Ovary (tissue), 9 donors: ENCODE results near the gene CCDC198. TPM values are rescaled to one million over a fixed set of nuclear protein-coding genes. Genes with fewer than 3 reads are reported as not detected.

Experiments used
- DNase-seq, 5 donors: peaks; one replicate each; pipeline ENCODE4 v3.0.0-alpha.2; 2019 to 2020
- H3K27ac ChIP-seq, 2 donors: fragments of 200-600 bp; one replicate each; pipeline versions ENCODE4 v1.5.1 to v1.8.0; 2019 to 2022
- H3K27me3 ChIP-seq: fragments of 200-600 bp; one replicate; pipeline ENCODE4 v1.8.0; 2022
- H3K36me3 ChIP-seq: fragments of 200-600 bp; sonication (generic); one replicate; pipeline ENCODE4 v1.5.1; 2019
- H3K4me1 ChIP-seq: one replicate; pipeline ENCODE4 v1.8.1; 2013; ENCODE audit warnings: mild to moderate bottlenecking, moderate library complexity; ENCODE audit not compliant: insufficient read depth
- H3K4me3 ChIP-seq: fragments of 200-600 bp; sonication (generic); one replicate; pipeline ENCODE4 v1.5.1; 2017
- H3K9me3 ChIP-seq, 2 donors: fragments of 200-600 bp in 1 of 2; sonication (generic) in 1 of 2; one replicate each; pipeline versions ENCODE4 v1.5.1 to v1.8.1; 2013 to 2019; ENCODE audit warnings: mild to moderate bottlenecking in 1 of 2, moderate library complexity in 1 of 2
- CTCF ChIP-seq, 3 donors: fragments of 450-650 bp in 2 of 3; fragments of 200-600 bp in 1 of 3; IDR thresholded peaks; one replicate each; pipeline versions ENCODE4 v1.5.1 to v1.8.0; 2016 to 2022; ENCODE audit warnings: antibody characterized with exemption in 3 of 3, mild to moderate bottlenecking in 1 of 3
- EP300 ChIP-seq: sonication (generic); formaldehyde crosslinking; IDR thresholded peaks from one replicate; pipeline ENCODE4 v1.6.1; 2017; ENCODE audit warnings: antibody characterized with exemption
- POLR2A ChIP-seq: fragments of 450-650 bp; IDR thresholded peaks from one replicate; pipeline ENCODE4 v1.6.1; 2017; ENCODE audit warnings: antibody characterized with exemption, mild to moderate bottlenecking, moderate library complexity
- WGBS, 3 donors: extraction: QIAGEN DNeasy Blood & Tissue Kit in 1 of 3; methylation state at CpG; one replicate each; pipeline versions ENCODE4 v1.1.5 to v1.1.7; 2013 to 2017; 5-methylcytosine and 5-hydroxymethylcytosine counted together
- intact Hi-C, 4 donors: fragments of 100-400 bp; cut with DNase I; formaldehyde crosslinking; loops; one replicate each; pipeline versions ENCODE4 v1.11.0 to v1.15.1; 2022 to 2023
- polyA plus RNA-seq, 2 donors: library from polyadenylated mRNA; stranded (reverse); fragments of 200-250 nt in 1 of 2; fragments of 350-450 nt in 1 of 2; fragmentation: Illumina TruSeq in 1 of 2; extraction: RNeasy Lipid Tissue Mini Kit (QIAGEN cat#74804) in 1 of 2; gene quantifications; one replicate each; pipeline ENCODE4 v1.2.3, GENCODE V29; 2013 to 2014
- total RNA-seq, 7 donors: library from RNA; depleted of rRNA in 2 of 7; stranded (reverse); fragments of >200 nt in 2 of 7; fragmentation: NEBNext Ultra II Directional in 3 of 7; extraction: Animal tissue kit (Norgen Biotek cat#: 25700) in 3 of 7; gene quantifications; one replicate each; pipeline versions ENCODE4 v1.1.0 to v1.2.4, GENCODE V29; 2016 to 2023
- donor health status: DM: no; HTN: no; CAD: no; lungs with moderate emphysema.
- donor health status: DM: no; HTN: no; CAD: no.
- donor health status: Bipolar disorder and iron deficiency.
- donor health status: DM: yes; HTN: yes; CAD: no.
- donor health status: DM: no; HTN: no; CAD: no.
- donor health status: DM: yes; HTN: yes; CAD: no.

Gene CCDC198
- total and polyA plus RNA-seq, 9 donors, result 0.05 to 12.3 (median 1.3) TPM; not detected in 4

GRCh38 chr14:57480051-57480450 lies 13.6 kb downstream of the CCDC198 start:
- Histone ChIP-seq H3K36me3 (no peaks in the 10 kb centered on the region), H3K9me3 (no peaks in the 10 kb centered on the region), H3K27ac (peak overlapping the region in 1 of 2 donors; percentile 58), H3K27me3 (no peaks in the 10 kb centered on the region), H3K4me1 (peaks cover 13% of the 10 kb centered on the region), H3K4me3 (no peak overlapping the region)
- no peak for DNase-seq
- intact Hi-C loops, result loop anchor here in 3 of 4 donors (5.0 to 10.0 kb wide), 3 partner anchors 585 to 595 kb away; no protein-coding TSS in a partner anchor
- TF ChIP-seq EP300 (no peak), CTCF (IDR thresholded peaks at IDR 0.05) (no peak), POLR2A (no peak)
- WGBS, 3 donors, result 61 to 75% (median 72%) methylated on average over 1 of the region's 1 CpG

- intact Hi-C loops, result no loop called here
- no peak for DNase-seq
- Histone ChIP-seq H3K27ac (no peak overlapping the region), H3K4me1 (peaks cover 13% of the 10 kb centered on the region), H3K4me3 (no peak overlapping the region), H3K36me3 (no peaks in the 10 kb centered on the region), H3K27me3 (no peaks in the 10 kb centered on the region), H3K9me3 (no peaks in the 10 kb centered on the region)
- 91 to 94% (median 91%) methylated on average over 1 of the region's 1 CpG for WGBS, 3 donors
- no peak for TF ChIP-seq EP300
- TF ChIP-seq POLR2A, result no peak
- TF ChIP-seq CTCF (IDR thresholded peaks at IDR 0.05), result no peak
Observed at GRCh38 chr14:57479197-57479596, 14.5 kb downstream of the CCDC198 start.

GRCh38 chr14:57478050-57478449 lies 15.6 kb downstream of the CCDC198 start:
- no peaks in the 10 kb centered on the region for H3K36me3 ChIP-seq
- no peaks in the 10 kb centered on the region for H3K9me3 ChIP-seq
- intact Hi-C loops, result no loop called here
- H3K27me3 ChIP-seq, result no peaks in the 10 kb centered on the region
- peak overlapping the region in 1 of 2 donors; percentile 24 for H3K27ac ChIP-seq
- WGBS, 3 donors, result 2 to 8% (median 5%) methylated on average over 2 of the region's 2 CpGs
- TF ChIP-seq EP300 (no peak), CTCF (IDR thresholded peaks at IDR 0.05) (no peak), POLR2A (no peak)
- H3K4me1 ChIP-seq, result peaks cover 13% of the 10 kb centered on the region
- peak; percentile 41 to 58 (median 45) for DNase-seq
- no peak overlapping the region for H3K4me3 ChIP-seq

- intact Hi-C loops, result no loop called here
- no peaks in the 10 kb centered on the region for H3K27me3 ChIP-seq
- TF ChIP-seq POLR2A (no peak), CTCF (IDR thresholded peaks at IDR 0.05) (no peak), EP300 (no peak)
- 91 to 95% (median 93%) methylated on average over 1 of the region's 1 CpG for WGBS, 3 donors
- DNase-seq, result no peak
- no peaks in the 10 kb centered on the region for H3K36me3 ChIP-seq
- no peak overlapping the region for H3K27ac ChIP-seq
- no peaks in the 10 kb centered on the region for H3K4me1 ChIP-seq
- H3K4me3 ChIP-seq, result no peak overlapping the region
- H3K9me3 ChIP-seq, result no peaks in the 10 kb centered on the region
Observed at GRCh38 chr14:57470909-57471308, 22.7 kb downstream of the CCDC198 start.
